ENCODE data around the gene PRPH2.
A peak's percentile ranks its signal among the peaks of the same experiment; 100 is the strongest.
"Not testable (repeated sequence)": the region's sequence is repeated elsewhere in the genome, so short reads cannot be mapped to it uniquely, and the experiment has no call there.

Gene PRPH2

DNA sequence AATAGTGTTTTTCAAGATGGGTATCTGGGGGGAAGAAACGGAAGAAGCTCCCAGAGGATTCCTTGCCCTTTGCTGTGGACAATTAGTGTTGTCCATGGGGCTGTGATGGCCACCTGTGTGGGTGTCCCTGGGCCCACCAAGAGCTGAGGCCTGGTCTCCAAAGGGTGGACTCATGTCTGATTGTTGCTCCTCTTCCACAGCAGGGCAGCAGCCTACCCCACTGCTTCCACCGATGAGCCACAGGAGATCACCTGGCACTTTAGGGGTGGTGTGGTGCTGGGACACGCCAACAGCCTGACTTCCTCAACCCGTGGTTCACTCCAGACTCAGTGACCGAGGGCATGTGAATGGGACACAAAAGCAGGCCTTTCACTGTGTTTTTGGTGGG, 25.1 kb downstream of the PRPH2 start:
- DNase-seq, result no peak

DNA sequence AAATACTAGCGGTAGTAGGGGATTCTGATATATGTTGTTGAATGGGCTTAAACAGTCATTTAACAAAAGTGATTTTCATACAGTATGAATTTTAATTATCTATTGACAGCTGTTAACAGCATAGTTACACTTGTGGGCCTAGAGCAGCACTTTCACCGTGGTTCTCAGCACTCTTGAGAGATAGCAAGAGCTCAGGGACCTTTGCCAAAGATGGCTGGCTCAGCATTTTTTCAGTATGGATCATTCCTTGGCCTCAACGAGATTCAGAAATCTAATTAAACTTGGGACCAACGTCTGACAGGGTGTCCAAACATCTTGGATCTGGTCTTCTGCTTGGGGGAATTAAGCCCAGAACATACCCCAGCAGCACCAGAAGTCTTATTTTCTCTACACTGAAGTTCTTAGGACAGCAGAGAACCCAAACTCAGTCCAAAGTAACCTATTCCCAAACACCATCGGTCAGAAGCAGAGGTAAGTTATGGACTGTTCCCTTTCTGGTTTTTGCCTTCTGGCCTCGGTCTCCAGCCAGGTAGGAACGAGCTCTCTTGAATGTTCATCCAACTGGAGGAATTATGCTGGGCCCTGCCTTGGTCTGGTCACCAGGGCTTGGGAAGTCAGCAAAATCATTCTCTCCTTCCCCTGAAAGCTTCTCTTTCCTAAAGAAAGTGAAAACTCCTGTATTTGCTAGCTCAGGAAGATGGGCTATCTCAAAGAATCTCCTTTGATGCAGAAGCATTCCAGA, 25.7 kb downstream of the PRPH2 start:
- DNase-seq, result no peak

GRCh38 chr6:42694586-42694985, 27.8 kb downstream of the PRPH2 start:
- DNase-seq, result no peak

- DNase-seq, result no peak
Observed at GRCh38 chr6:42693725-42694323, 28.6 kb downstream of the PRPH2 start.

DNA sequence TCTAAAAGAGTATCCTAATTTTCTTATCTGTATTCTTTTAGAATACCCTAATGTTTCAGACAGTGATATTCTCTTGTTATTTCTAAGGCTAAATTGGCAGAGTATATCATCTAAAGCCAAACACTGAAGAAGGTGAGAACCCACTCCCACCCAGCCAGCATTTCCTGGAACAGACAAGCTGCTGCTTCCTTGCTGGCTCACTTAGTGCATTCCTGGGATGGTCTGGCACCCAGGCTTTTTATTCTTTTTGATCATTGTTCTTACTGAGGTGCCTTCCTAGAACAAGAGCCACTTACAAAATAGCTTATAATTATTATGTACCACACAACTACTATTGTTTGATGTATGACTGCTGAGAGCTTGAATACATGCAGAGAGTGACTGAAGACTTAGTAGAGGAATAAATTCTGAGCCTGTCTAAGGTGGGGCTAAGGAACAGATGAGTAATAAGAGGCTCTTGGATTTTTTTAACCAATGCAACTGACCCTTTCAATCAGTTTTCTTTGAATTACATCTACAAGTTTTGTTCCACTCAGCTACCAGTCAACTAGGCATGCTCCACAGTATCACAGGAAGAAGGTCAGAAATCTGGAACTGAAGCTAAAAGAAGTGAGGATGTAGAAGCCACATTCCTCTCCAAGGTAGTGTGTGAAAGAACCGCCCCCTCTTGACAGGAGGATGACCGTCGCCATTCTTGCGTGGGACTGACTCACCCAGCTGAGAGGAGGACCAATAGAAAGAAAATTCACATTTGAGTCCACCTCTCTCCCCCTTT, 30.1 kb downstream of the PRPH2 start:
- no peak for DNase-seq

DNA sequence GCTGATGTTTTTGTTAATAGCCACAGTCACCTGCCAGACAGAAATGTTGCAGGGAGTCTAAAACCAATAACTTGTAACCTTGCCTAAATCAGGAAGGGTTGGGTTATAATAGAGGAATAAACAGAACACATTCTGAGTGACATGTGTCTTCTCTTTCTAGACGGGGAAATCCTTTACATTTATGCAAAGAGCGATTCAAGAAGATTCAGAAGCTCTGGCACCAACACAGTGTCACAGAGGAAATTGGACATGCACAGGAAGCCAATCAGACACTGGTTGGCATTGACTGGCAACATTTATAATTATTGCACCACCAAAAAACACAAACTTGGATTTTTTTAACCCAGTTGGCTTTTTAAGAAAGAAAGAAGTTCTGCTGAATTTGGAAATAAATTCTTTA, 31.5 kb downstream of the PRPH2 start:
- no peak for DNase-seq

DNA sequence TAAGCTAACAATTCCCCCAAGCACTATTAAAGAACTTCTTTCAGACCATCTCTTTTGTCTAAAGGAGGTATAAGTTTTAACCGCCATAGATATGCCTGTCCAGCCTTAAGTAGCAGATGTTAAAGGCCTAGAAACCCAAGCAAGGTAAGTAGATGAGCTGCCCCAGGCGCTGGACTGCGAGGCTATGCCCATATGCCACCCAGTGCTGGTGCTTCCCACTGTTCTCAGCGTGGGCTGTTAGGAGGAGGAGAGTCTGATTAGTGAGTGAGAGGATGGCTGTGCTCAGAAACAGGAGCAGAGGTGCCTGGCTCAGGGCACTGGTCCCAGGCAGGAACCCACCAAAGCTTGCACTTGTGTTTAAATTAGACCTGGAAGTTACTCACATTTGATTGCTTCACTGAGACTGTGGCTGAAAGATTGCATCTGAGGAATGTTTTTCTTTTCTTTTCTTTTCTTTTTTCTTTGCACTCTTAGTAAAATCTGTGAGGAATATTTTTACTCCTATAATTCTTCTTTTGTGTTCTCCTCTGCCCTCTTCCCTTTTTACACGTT, 32.2 kb downstream of the PRPH2 start:
- DNase-seq, result no peak

GRCh38 chr6:42689371-42689770, 33.0 kb downstream of the PRPH2 start:
- no peak for DNase-seq

DNA sequence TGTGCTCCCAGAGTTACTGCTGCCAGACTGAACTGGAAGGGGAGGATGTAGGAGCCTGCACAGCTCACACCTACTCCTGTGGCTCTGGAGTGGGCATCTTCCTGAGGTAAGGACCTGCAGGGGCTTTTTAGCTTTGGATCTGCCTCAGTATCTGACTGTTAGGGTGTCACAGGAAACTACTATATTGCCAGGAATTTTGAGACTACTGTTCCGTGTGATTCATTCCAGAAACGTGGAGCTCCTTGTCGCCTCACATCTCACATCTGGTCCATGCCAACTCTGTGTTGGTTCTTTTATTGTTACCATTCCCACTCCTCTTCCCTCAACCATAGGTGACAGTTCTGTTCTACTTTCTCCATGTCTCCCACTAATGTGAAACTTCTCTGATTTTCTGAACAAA, 34.1 kb downstream of the PRPH2 start:
- no peak for DNase-seq

DNA sequence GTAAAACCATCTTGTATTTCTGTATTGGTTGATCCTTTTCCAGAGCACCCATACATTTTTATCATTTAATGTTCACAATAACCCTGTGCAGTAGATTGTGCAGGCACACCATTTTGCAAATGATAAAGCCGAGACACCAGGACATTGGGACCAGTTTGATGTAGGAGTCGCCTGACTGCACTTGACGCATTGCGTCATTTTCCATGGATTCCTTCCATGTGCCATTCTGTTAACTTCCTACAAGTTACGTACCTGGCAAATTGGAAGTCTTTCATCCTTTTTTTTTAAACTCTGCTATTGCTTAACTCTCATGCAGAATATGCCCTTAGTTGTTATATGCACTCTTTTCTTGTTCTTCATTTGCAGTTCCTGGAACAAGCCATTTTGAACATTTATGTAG, 43.0 kb downstream of the PRPH2 start:
- DNase-seq, result no peak

DNA sequence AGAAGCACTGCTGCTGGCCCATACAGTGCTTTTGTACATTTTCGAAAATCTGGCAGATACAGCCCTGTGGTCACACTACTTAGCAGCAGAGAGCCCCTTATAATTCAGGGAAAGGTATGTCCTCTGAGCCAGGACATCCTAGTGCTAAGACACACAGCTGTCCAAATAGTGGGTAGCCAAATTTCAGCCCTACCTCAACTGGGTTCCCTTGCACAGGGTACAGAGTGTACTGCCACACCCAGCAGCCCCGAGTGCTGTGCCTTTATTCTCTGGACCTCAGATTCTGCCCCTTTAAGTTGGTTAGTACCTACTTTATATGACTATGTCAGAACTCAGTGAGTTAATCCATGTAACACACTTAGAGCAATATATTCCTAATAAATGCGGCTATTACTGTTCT, 47.6 kb downstream of the PRPH2 start:
- DNase-seq, result no peak

DNA sequence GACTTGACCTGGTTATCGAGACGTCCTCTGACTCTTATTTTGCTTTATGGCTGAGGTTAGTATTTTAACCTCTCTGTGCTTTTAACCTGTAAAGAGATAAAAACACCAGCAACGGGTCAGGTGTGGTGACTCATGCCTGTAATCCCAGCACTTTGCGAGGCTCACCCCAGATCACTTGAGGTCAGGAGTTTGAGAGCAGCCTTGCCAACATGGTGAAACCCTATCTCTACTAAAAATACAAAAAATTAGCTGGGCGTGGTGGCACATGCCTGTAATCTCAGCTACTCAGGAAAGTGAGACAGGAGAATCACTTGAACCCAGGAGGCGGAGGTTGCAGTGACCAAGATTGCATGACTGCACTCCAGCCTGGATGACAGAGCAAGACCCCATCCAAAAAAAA, 48.0 kb downstream of the PRPH2 start:
- DNase-seq, result not testable (repeated sequence)

DNA sequence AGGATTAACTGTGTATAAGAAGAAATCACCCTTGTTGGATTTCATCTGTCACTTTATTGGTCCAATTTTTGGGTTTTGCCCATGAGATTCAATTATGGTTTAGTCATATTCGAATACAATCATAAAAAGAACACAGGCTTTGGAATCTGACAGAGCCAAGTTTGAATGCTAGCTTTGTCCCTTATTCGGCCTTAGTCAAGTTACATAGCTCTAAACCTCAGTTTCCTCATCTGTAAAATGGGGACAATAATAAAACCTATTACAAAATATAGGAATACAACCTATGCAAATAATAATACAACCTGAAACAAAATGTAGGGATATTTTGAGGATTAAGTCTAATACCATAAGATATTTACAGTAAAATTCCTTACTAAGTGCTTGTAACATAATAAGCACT, 57.7 kb downstream of the PRPH2 start:
- no peak for DNase-seq

DNA sequence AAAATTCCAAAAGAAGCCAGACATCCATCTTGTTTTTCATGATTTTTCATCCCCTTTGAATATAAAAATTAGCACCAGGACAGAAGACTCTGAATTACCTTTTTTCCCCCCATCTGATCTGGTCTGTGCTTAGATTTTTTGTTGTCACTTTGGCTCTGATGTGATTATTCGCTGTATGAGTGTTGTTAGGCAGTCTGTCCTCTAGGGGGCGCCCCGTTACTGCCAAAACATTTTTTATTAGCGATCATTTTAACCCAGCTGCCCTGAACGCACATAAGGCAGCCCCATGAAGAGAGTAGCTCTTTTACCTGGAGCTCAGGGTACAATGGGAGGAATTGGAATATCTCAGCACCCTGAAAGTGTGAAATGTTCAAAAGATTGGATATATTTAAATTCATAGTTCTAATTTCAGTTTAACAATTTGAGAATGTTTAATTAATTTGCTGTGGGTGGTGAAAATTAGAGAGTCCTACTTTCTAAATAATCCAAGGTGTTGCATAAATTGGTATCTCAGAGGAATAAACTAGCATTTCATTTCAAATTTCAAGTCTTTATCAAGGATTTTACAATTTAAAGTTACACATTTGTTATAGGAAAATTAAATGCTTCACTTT, 60.8 kb downstream of the PRPH2 start:
- peak; percentile 84 for DNase-seq

DNA sequence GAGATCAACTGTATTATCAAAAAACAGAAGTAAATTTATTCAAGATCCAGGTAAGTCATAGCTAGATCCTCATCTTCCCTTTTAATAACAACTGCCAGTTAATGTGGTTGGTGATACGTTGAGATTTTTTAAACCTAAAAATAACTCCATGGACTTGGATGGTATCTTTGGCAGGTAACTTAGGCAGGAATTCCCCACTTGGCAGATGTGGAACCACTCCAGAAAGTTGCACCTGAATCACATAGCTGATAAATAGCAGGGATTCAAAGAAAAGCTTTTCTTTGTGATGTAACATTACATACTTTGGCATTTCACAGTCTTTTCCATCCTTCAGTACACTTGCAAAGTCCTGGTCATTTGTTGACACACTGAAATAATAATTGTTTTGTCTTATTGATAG, 62.6 kb downstream of the PRPH2 start:
- DNase-seq, result no peak

- no peak for DNase-seq
Observed at GRCh38 chr6:42653851-42654250, 68.5 kb downstream of the PRPH2 start.

DNA sequence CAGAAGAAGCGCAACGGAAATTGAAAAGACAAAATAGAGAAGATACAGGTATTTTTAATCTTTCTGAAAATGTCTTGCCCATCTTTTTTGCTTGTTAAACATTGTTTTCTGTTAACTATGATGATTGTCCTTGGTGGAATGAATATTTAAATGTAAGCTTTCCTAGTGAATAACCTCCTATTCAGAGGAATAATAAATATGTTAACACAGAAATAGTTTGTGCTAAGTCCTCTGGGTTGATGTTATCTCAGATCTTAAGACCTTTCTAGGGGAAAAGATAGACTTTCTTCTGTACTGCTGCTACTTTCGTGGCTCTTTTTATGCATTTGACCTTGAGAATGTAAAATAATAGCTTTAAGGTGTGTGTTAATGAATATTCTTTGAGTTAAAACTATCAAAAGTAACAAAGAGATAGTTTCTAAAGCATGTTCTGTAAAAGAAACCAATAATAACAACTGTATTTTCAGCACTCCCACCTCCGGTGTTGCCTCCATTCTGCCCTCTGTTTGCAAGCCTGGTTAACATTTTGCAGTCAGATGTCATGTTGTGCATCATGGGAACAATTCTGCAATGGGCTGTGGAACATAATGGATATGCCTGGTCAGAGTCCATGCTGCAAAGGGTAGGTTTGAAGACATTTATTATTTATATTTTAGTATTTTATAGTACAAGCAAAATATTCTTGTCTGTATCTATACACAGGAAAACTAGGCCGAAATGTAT, 70.2 kb downstream of the PRPH2 start:
- DNase-seq, result no peak
